SK-N-MC (cell line): ENCODE data around the gene L3MBTL1.

Source experiments
- DNase-seq: peaks from one replicate; pipeline ENCODE4 v3.0.0-alpha.2; 2011; ENCODE audit warnings: low read depth, low spot score
- H3K27ac ChIP-seq: fragments of 200-600 bp; sonication (generic); 2 replicates; pipeline ENCODE4 v1.5.1; 2016; ENCODE audit warnings: mixed run types
- H3K36me3 ChIP-seq: fragments of 200-600 bp; sonication (generic); 2 replicates; pipeline ENCODE4 v1.6.1; 2017; ENCODE audit warnings: antibody characterized with exemption, low read length, mixed read lengths; ENCODE audit not compliant: insufficient read depth
- H3K4me3 ChIP-seq: fragments of 200-600 bp; sonication (generic); 2 replicates; pipeline ENCODE4 v1.5.1; 2016
- H3K9ac ChIP-seq: fragments of 200-600 bp; sonication (generic); 2 replicates; pipeline ENCODE4 v1.8.0; 2017; ENCODE audit warnings: mixed run types, mixed read lengths; ENCODE audit not compliant: insufficient read length
- H3K9me3 ChIP-seq: fragments of 200-600 bp; sonication (generic); 2 replicates; pipeline ENCODE4 v1.6.1; 2017; ENCODE audit warnings: low read depth, mild to moderate bottlenecking, antibody characterized with exemption, low read length, moderate library complexity, mixed read lengths
- EZH2 ChIP-seq: fragments of 200-600 bp; sonication (generic); IDR thresholded peaks from one replicate; pipeline ENCODE4 v1.6.1; 2017; ENCODE audit warnings: antibody characterized with exemption
- FOXP2 ChIP-seq: optimal IDR thresholded peaks from 2 replicates; pipeline ENCODE3; 2011; ENCODE audit warnings: mild to moderate bottlenecking, moderate library complexity; ENCODE audit not compliant: insufficient read depth; ENCODE audit errors: extremely low read length, control extremely low read depth
- POLR2AphosphoS5 ChIP-seq: IDR thresholded peaks from 2 replicates; pipeline ENCODE4 v1.6.1; 2012; ENCODE audit warnings: mild to moderate bottlenecking, low read depth, low read length, borderline replicate concordance

The L3MBTL1 gene

GRCh38 chr20:43463527-43464218 is 43.8 kb upstream of the L3MBTL1 start:
- H3K9me3 ChIP-seq, result no peaks in the 10 kb centered on the region
- peaks cover 86% of the 10 kb centered on the region for H3K36me3 ChIP-seq
- no peak for DNase-seq
- peak overlapping the region; percentile 22; the same call in 1 of the 2 replicates for H3K27ac ChIP-seq
- H3K9ac ChIP-seq, result no peak overlapping the region
- H3K4me3 ChIP-seq, result no peak overlapping the region
- TF ChIP-seq FOXP2 (no peak), POLR2AphosphoS5 (no peak; the same call in 1 of the 2 replicates)

- Histone ChIP-seq H3K4me3 (no peak overlapping the region), H3K36me3 (peaks cover 86% of the 10 kb centered on the region), H3K9me3 (no peaks in the 10 kb centered on the region), H3K9ac (no peak overlapping the region), H3K27ac (peak overlapping the region; percentile 22; the same call in 1 of the 2 replicates)
- no peak for DNase-seq
- no peak for TF ChIP-seq FOXP2
- TF ChIP-seq EZH2, result no peak
- no peak for TF ChIP-seq POLR2AphosphoS5
Measured at GRCh38 chr20:43464219-43464790, 43.2 kb upstream of the L3MBTL1 start.

GRCh38 chr20:43465625-43465943 is 41.9 kb upstream of the L3MBTL1 start:
- no peak overlapping the region for H3K4me3 ChIP-seq
- TF ChIP-seq FOXP2, result no peak
- TF ChIP-seq EZH2, result no peak
- H3K27ac ChIP-seq, result peak overlapping the region; percentile 71; the same call in 1 of the 2 replicates
- peaks cover 77% of the 10 kb centered on the region for H3K36me3 ChIP-seq
- H3K9ac ChIP-seq, result no peak overlapping the region
- H3K9me3 ChIP-seq, result no peaks in the 10 kb centered on the region
- DNase-seq, result no peak

- no peak overlapping the region for H3K4me3 ChIP-seq
- peaks cover 57% of the 10 kb centered on the region for H3K36me3 ChIP-seq
- no peak overlapping the region for H3K9ac ChIP-seq
- no peaks in the 10 kb centered on the region for H3K9me3 ChIP-seq
- TF ChIP-seq FOXP2, result no peak
- TF ChIP-seq POLR2AphosphoS5, result no peak
- no peak for TF ChIP-seq EZH2
- no peak overlapping the region for H3K27ac ChIP-seq
- no peak for DNase-seq
Measured at GRCh38 chr20:43467589-43467988, 39.9 kb upstream of the L3MBTL1 start.

- Histone ChIP-seq H3K27ac (no peak overlapping the region), H3K36me3 (peaks cover 10% of the 10 kb centered on the region; the same call in 1 of the 2 replicates), H3K9me3 (no peaks in the 10 kb centered on the region), H3K4me3 (no peak overlapping the region), H3K9ac (no peak overlapping the region)
- DNase-seq, result no peak
- TF ChIP-seq POLR2AphosphoS5 (no peak), FOXP2 (no peak), EZH2 (no peak)
Measured at GRCh38 chr20:43472671-43473380, 34.7 kb upstream of the L3MBTL1 start.

- Histone ChIP-seq H3K9me3 (no peaks in the 10 kb centered on the region), H3K9ac (no peak overlapping the region), H3K27ac (no peak overlapping the region), H3K4me3 (no peak overlapping the region), H3K36me3 (peaks cover 10% of the 10 kb centered on the region; the same call in 1 of the 2 replicates)
- DNase-seq, result no peak
- TF ChIP-seq FOXP2, result no peak
- TF ChIP-seq EZH2, result no peak
- TF ChIP-seq POLR2AphosphoS5, result no peak
Measured at GRCh38 chr20:43473381-43473704, 34.2 kb upstream of the L3MBTL1 start.

- DNase-seq, result no peak
- no peak overlapping the region for H3K9ac ChIP-seq
- TF ChIP-seq FOXP2 (no peak), EZH2 (no peak), POLR2AphosphoS5 (no peak)
Measured at GRCh38 chr20:43477193-43477592, 30.3 kb upstream of the L3MBTL1 start.

GRCh38 chr20:43477619-43478018 is 29.9 kb upstream of the L3MBTL1 start:
- Histone ChIP-seq H3K9me3 (no peaks in the 10 kb centered on the region), H3K27ac (no peak overlapping the region), H3K4me3 (no peak overlapping the region), H3K9ac (no peak overlapping the region), H3K36me3 (no peaks in the 10 kb centered on the region)
- TF ChIP-seq EZH2, result no peak
- TF ChIP-seq FOXP2, result no peak
- TF ChIP-seq POLR2AphosphoS5, result no peak
- DNase-seq, result no peak

More at GRCh38 chr20:43477193-43477592, 30.3 kb upstream of the L3MBTL1 start:
- Histone ChIP-seq H3K36me3 (no peaks in the 10 kb centered on the region), H3K27ac (no peak overlapping the region), H3K4me3 (no peak overlapping the region), H3K9me3 (no peaks in the 10 kb centered on the region)
